ENCODE data around the gene KIR2DL3. TPM values are rescaled to one million over a fixed set of nuclear protein-coding genes. Genes with fewer than 3 reads are reported as not detected.
"Not testable (repeated sequence)": the region's sequence is repeated elsewhere in the genome, so short reads cannot be mapped to it uniquely, and the experiment has no call there.

KIR2DL3 gene
- total RNA-seq: 0.38 TPM
- long read RNA-seq: 0 reads

DNA sequence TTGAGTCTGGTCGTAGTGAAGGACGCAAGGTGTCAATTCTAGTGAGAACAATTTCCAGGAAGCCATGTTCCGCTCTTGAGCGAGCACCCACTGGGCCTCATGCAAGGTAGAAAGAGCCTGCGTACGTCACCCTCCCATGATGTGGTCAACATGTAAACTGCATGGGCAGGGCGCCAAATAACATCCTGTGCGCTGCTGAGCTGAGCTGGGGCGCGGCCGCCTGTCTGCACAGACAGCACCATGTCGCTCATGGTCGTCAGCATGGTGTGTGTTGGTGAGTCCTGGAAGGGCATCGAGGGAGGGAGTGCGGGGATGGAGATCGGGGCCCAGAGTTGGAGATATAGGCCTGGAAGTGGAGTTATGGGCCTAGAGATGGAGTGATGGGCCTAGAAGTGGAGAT lies at the start of gene KIR2DL3:
Gene KIR2DL3 (plus strand): TSS at position 208 of the 400 bp plus-strand sequence. CDS start 33 bp downstream, at position 241.
- H3K4me1 ChIP-seq; intact Hi-C loops (cut with DNase I); ATAC-seq; H3K27ac ChIP-seq; H3K27me3 ChIP-seq (ENCODE audit: low read depth); DNase-seq; H3K36me3 ChIP-seq; H3K9me3 ChIP-seq; H3K4me3 ChIP-seq: not testable (repeated sequence)

DNA sequence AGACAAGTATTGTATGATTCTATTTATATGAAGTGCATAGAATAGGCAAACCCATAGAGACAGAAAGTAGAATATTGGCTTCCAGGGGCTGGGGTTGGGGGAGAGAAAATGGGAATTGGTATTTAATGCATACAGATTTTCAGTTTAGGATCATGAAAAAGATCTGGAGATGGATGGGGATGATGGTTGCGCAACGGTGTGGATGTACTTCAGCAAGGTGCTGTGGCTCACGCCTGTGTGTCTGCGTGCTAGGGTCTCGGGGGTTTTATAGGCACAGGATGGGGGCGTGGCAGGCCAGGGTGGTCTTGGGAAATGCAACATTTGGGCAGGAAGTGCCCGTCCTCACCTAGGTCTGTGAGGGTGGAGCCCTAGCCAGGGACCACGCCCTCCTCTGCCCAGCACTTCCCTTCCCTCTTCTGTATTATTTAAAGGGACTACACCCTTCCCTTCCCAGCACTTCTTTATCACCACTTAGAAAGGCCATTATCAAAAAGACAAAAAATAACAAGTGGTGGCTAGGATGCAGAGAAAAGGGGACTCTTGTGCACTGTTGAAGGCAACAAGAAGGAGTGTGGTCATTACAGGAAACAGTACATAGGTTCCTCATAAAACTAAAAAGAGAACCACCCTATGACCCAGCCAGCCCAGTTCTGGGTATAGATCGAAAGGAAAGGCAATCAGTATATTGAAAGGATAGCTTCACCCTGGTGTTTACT lies 46.6 kb upstream of the KIR2DL3 start:
- no peaks in the 10 kb centered on the region for H3K9me3 ChIP-seq
- H3K4me3 ChIP-seq: no peak overlapping the region
- DNase-seq (no peak), ATAC-seq (no peak)
- peaks cover 8% of the 10 kb centered on the region for H3K27me3 ChIP-seq (ENCODE audit: low read depth)
- no peak overlapping the region for H3K27ac ChIP-seq
- H3K36me3 ChIP-seq: no peaks in the 10 kb centered on the region
- no peaks in the 10 kb centered on the region for H3K4me1 ChIP-seq
- TF ChIP-seq, protein P1, sequence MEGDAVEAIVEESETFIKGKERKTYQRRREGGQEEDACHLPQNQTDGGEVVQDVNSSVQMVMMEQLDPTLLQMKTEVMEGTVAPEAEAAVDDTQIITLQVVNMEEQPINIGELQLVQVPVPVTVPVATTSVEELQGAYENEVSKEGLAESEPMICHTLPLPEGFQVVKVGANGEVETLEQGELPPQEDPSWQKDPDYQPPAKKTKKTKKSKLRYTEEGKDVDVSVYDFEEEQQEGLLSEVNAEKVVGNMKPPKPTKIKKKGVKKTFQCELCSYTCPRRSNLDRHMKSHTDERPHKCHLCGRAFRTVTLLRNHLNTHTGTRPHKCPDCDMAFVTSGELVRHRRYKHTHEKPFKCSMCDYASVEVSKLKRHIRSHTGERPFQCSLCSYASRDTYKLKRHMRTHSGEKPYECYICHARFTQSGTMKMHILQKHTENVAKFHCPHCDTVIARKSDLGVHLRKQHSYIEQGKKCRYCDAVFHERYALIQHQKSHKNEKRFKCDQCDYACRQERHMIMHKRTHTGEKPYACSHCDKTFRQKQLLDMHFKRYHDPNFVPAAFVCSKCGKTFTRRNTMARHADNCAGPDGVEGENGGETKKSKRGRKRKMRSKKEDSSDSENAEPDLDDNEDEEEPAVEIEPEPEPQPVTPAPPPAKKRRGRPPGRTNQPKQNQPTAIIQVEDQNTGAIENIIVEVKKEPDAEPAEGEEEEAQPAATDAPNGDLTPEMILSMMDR (IDR thresholded peaks at IDR 0.05): no peak
- intact Hi-C loops (cut with DNase I): no loop called here

DNA sequence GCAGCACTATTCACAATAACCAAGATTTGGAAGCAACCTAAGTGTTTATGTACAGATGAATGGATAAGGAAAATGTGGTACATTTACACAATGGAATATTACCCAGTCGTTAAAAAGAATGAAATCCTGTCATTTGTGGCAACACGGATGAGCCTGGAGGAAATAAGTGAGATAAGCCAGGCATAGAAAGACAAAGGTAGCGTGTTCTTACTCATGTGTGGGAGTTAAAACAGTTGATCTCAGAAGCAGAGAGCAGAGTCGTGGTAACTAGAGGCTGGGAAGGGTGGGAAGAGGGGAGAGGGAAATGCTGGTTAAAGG lies 46.1 kb upstream of the KIR2DL3 start:
- Histone ChIP-seq H3K4me3 (no peak overlapping the region), H3K9me3 (no peaks in the 10 kb centered on the region), H3K27ac (no peak overlapping the region), H3K27me3 (ENCODE audit: low read depth) (peaks cover 8% of the 10 kb centered on the region), H3K4me1 (no peaks in the 10 kb centered on the region), H3K36me3 (no peaks in the 10 kb centered on the region)
- intact Hi-C loops (cut with DNase I): no loop called here
- no peak for ATAC-seq
- TF ChIP-seq, protein P1 (IDR thresholded peaks at IDR 0.05): no peak
- no peak for DNase-seq

GRCh38 chr19:54694648-54695047 lies 43.7 kb upstream of the KIR2DL3 start:
- Histone ChIP-seq H3K36me3 (no peaks in the 10 kb centered on the region), H3K4me1 (no peaks in the 10 kb centered on the region), H3K9me3 (no peaks in the 10 kb centered on the region), H3K4me3 (no peak overlapping the region), H3K27ac (no peak overlapping the region), H3K27me3 (ENCODE audit: low read depth) (peaks cover 3% of the 10 kb centered on the region)
- intact Hi-C loops (cut with DNase I): no loop called here
- ATAC-seq (peak in 1 of 2 donors; percentile 39), DNase-seq (no peak)
- TF ChIP-seq, protein P1 (IDR thresholded peaks at IDR 0.05): no peak

DNA sequence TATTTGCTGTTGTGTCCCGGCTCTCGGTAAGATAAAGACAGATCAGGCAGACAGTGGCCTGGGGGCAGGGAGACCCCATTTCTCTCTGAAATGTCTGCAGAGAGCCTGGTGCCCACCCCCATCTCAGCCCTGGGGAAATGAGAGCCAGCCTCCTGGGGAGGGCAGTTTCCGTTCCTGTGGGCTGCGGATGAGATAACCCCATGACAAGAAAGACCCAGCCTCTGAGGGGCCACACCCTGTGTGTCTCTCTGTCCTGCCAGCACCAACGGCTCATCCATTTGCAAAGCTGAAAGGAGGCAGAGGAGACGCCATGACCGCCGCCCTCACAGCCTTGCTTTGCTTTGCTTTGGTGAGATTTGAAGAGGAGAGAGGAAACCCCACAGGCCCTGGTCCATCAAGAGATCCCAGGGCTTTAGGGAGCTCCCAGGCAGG lies 42.2 kb upstream of the KIR2DL3 start:
- Histone ChIP-seq H3K27me3 (ENCODE audit: low read depth) (peaks cover 3% of the 10 kb centered on the region), H3K9me3 (no peaks in the 10 kb centered on the region), H3K27ac (no peak overlapping the region), H3K36me3 (no peaks in the 10 kb centered on the region), H3K4me1 (no peaks in the 10 kb centered on the region), H3K4me3 (no peak overlapping the region)
- ATAC-seq (peak in 1 of 2 donors; percentile 27), DNase-seq (no peak)
- intact Hi-C loops (cut with DNase I): no loop called here
- TF ChIP-seq, protein P1 (IDR thresholded peaks at IDR 0.05): no peak

DNA sequence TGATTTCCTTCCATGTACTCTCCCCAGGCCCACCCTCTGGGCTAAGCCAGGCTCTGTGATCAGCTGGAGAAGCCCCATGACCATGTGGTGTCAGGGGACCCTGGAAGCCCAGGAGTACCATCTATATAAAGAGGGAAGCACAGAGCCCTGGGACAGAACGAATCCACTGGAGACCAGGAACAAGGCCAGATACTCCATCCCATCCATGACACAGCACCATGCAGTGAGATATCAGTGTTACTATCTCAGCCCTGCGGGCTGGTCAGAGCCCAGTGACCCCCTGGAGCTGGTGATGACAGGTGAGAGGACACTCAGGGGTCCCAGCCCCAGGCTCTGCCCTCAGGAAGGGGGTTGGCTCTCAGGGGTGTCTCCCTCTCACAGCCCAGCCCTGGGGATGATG lies 41.5 kb upstream of the KIR2DL3 start:
- intact Hi-C loops (cut with DNase I): no loop called here
- no peak for DNase-seq
- no peak for ATAC-seq
- Histone ChIP-seq H3K9me3 (no peaks in the 10 kb centered on the region), H3K4me3 (no peak overlapping the region), H3K27ac (no peak overlapping the region), H3K27me3 (ENCODE audit: low read depth) (peaks cover 3% of the 10 kb centered on the region), H3K4me1 (no peaks in the 10 kb centered on the region), H3K36me3 (no peaks in the 10 kb centered on the region)
- TF ChIP-seq, protein P1 (IDR thresholded peaks at IDR 0.05): no peak

- intact Hi-C loops (cut with DNase I); DNase-seq; H3K9me3 ChIP-seq; ATAC-seq; H3K27me3 ChIP-seq (ENCODE audit: low read depth); H3K36me3 ChIP-seq; H3K4me3 ChIP-seq; H3K4me1 ChIP-seq; H3K27ac ChIP-seq: not testable (repeated sequence)
These were observed 40.6 kb upstream of the KIR2DL3 start for GRCh38 chr19:54697716-54698115.

All from lower lobe of right lung (tissue), 2 donors.